SKM-1 treated with dmso at 0.1 percent for 144 hours (cell line): Measurements from ENCODE around the gene TSPAN14.
"Not testable (repeated sequence)": the region's sequence is repeated elsewhere in the genome, so short reads cannot be mapped to it uniquely, and the experiment has no call there.

Experiments
- DNase-seq: peaks from one replicate; lab custom pipeline; 2025; ENCODE audit not compliant: unreplicated experiment; lab: John Stamatoyannopoulos, UW

TSPAN14 gene, protein sequence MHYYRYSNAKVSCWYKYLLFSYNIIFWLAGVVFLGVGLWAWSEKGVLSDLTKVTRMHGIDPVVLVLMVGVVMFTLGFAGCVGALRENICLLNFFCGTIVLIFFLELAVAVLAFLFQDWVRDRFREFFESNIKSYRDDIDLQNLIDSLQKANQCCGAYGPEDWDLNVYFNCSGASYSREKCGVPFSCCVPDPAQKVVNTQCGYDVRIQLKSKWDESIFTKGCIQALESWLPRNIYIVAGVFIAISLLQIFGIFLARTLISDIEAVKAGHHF

DNA sequence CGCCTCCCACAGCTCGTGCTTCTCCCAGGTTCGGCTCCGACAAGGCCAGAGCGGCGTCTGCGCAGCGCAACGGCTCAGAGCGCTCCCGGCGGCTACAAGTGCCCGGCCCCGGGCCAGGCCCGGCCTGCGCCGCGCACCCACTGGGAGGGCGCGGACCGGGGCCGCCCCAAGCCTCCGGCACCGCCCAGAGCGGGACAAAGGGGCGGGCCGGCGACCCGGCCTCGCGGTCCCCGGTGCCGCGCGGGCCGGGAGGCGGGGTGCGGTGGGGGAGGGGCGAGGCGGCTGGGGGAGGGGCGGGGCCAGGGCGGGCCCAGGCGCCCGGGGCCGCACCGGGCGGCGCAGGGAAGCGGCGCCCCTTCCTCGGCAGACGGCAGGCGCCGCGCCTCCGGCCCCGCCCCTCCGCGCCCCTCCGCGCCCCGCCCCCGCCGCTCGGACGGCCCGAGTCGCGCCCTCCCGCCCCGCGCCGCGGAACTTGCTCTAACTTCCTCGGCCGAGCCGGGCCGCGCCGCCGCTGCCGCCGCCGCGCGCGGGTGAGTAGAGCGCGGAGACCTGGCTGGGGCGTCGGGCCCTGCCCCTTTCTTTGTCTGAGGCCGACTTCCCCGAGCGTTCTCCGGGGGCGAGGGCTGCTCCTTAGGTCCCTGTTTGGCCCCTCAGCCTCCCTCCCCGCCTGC is at the start of gene TSPAN14:
Gene TSPAN14, plus strand, starts transcription at position 469 of the 671 bp plus-strand sequence. CDS start 34,924 bp downstream, outside the sequence.
- DNase-seq = peak; percentile 52

GRCh38 chr10:80405035-80405434 is 49.1 kb upstream of the TSPAN14 start:
- DNase-seq = no peak

DNA sequence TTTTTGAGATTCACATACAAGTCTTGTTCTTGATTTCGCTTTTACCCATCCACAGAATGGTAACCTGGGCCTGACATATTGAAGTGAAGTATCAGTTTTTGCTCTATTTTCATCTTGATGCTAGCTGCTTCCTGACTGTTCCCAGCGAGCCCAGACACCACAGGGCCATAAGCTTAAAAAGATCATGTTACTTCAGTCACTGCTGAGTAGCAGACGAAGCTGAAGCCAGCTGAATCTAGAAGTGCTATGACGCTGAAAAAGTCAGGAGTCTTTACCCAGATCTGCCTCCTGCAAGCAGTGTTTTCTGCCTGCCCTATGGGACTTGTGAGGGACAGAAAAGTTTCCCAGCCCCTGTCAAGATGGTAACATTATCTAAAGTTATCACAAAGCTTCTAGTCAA is 48.5 kb upstream of the TSPAN14 start:
- no peak for DNase-seq

DNA sequence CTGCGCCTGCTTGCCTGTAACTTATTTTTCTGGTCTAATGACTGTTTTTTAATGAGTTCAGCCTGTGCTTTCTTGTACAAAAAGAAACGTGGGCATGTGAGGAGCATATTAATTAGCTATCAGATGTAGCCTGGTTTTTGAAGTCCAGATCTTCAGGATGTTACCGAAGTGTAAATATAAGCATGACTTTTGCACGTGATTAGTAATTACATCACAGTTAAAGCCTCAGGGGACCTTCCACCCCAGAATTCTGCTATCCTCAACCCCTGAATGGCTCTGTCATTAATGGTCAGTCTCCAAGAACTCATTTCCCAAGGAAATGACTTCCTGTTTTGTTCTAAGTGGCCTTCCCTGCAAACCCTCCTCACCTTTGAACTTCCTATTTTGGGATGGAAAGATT is 47.9 kb upstream of the TSPAN14 start:
- DNase-seq = no peak

GRCh38 chr10:80407812-80408241 is 46.3 kb upstream of the TSPAN14 start:
- peak; percentile 39 for DNase-seq

- DNase-seq = peak; percentile 63
Observed at GRCh38 chr10:80408242-80409101, 45.6 kb upstream of the TSPAN14 start, which contains the start of gene PRXL2A. Gene PRXL2A, plus strand, starts transcription at chr10:80408551. Its CDS starts 11,917 bp downstream, at chr10:80420468.

DNA sequence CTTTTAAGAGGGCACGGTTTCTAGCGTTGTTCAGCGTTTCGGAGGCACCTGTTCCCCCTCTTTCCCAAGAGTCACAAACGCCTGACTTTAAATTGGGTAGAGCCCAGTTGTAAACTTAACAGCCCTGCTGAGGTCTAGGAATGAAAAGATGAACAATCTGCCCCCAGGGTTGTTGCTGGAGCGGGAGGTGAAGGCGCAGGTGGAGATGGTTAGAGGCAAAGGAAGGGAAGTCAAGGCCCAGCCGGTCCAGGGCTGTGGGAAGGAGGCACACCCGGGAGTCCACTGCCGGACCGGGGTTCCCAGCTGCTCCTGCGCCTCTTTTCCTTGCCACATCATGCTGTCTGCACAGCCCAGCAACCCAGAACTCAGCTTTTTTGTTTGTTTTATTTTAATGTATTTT is 45.0 kb upstream of the TSPAN14 start:
- no peak for DNase-seq

- DNase-seq = no peak
Observed at GRCh38 chr10:80410122-80410521, 44.0 kb upstream of the TSPAN14 start.

GRCh38 chr10:80410578-80411145 is 43.4 kb upstream of the TSPAN14 start:
- DNase-seq = no peak

DNA sequence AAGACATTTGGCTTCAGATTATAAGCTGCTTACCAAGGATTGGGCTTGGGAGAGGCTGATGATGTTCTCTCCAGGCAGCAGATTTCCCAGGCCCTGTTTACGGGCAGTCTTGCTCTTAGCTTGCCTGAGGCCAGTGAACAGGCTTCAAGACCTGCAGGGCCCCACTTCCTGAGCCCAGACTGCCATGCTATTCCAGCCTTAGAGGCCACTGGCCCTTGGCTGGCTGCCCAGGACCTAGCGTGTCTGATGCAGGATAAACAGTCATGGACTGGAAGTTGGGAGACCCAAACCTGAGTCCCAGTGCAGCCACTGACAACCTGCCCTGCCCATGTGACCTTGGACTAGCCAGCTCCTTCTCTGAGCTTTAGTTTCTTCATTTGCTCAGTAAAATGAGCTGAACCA is 42.8 kb upstream of the TSPAN14 start:
- DNase-seq = no peak

DNA sequence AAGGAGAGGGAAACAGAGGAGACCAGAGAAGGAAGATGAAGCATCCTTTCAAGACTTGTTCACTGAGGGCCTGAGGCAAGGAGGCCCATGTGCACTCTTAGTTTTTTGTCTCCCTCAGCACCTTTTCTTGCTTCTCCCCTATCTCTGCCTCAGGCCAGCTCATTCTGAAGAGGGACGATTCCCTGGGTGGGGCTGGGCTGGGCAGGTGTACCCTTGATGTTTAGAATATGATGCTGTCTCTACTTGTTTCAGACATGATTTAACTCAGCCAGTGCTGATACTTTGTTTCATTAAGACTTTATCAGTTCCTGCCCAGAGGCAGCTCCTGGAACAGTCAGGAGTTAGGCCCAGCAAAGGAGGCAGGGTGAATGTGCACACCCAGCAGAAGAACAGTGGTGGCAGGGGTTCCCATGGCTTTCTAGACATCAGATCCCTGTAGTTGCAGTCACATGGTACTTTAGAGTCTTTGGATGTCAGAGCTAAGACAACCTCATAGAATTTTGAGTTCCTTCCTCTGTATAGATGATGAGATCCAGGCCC is 42.4 kb upstream of the TSPAN14 start:
- no peak for DNase-seq

DNA sequence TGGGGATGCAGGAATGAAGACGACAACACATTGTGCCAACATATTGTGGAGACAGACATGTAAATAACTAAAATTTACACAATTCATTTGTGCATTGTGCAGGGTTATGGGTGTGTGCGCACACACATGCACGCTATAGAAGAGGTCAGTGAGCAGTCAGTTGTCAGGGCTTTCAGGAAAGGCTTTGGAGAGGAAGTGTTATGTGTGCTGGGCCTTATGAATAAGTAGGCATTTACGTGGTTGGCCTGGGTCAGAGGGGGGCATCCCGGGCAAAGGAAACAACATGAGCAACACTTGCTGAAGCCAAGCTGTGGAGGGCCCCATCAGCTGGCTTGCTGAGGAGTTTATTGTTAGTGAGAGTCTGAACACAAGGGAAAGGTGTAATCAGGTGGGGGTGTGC is 41.6 kb upstream of the TSPAN14 start:
- no peak for DNase-seq

- no peak for DNase-seq
Observed at GRCh38 chr10:80413271-80413996, 40.7 kb upstream of the TSPAN14 start.

GRCh38 chr10:80414142-80414895 is 39.8 kb upstream of the TSPAN14 start:
- DNase-seq = no peak

DNA sequence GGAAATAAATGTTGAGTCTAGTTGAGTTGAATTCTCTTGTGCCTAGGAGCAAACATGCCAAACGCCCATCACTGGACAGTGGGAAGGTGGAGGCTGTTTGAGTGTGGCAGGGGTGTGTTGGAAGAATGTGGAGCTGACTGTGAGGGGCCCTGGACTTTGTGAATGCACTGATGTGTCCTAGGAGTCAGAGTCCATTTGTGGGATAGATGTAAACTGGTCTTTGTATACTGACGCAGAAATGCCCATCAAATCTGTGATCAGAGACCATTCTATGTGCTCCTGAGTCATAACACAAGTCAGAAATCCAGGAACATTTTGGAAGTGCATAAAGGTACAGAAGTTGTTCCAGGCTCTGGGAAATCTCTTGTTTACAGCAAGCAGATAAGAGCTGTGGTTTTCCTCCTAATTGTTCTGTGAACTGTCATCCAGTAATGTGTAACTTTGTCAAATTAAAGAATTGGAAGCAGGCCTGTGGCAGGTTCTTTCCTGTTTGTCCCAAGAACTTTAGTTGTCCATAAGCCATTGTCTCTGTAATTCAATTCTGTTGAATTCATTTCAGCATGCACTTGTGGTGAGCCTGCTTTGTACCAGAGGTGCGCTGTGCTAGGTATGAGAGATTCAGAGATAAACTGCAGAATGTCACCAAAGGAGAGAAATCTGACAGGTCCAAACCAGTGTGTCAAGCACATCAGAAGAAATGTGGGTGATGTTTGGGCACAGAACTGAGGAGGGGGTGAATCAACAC is 38.2 kb upstream of the TSPAN14 start:
- DNase-seq = no peak

DNA sequence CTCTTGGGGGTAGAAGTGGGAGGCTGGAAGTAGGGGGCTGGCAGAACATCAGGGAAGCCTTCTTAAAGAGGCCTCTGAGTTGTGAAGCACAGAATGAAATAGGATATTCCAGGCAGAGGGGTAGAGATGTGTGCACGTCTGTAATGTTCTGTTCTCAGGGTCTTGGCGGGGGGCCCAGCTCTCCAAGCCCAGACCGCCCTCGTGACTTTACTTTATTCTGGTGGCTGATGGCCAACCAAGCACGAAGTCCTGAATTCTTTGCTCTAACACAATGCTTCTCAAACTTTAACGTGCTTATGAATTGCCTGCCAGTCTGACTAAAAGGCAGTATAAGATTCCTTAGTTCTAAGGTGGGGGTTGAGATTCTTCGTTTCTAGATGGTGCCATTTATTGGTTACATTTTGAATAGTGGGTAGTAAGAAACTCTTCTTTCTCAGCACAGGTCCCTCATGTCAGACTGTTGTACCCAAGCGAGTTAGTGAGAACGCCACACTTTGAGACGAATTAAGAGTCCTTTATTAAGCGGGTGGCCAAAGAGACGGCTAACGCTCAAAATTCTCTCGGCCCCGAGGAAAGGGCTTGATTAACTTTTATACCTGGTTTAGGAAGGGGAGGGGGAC is 37.5 kb upstream of the TSPAN14 start:
- DNase-seq = no peak

DNA sequence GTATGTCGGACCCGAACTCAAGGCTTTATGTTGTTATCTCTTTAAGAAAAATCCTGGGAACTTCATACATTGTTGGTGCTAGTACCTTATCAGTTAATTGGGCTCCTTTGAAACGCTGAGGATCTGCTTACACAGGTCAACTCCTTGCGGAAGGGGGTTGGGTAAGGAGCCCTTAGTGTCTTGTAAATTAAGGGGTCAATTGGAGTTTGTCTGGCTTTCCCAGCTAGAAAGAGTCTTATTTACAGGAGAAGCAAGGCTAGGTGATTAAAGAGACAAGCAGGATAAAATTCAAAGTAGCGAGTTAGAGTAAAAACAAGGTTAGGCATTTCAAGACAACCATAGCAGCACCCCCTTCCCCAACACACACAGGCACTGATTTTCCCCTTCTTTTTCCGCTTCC is 36.9 kb upstream of the TSPAN14 start:
- not testable (repeated sequence) for DNase-seq

DNA sequence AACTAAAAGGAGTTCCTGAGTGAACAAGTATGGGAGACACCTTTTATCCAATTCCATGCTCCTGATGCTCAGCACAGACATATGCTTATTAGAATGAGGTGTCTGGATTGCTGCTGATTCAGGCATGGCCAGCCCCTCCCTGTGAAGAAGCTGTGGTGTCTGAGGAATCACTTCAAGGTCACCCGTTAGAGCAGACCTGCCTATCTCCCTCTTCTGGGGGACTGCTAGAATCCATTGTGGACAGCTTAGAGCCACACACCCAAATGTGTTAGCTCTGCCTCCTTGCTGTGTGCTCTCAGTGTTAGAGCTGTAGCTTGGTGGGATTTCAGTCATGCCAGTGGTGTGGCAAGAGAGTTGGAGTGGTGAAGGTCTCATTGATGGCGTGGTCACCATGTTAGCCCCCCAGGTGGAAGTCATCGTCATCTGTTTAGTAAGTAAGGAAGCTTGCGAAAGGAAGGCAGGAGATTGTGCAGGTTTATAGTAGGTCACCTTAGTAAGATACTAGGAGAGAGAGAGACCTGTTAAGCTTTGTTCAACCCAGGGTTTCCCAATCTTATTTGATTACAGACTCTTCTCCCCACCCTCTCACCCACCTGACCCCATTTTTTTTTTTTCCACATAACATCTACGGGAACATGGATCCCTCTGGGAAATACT is 32.9 kb upstream of the TSPAN14 start:
- DNase-seq = no peak
